SJSA1 (cell line): ENCODE measurements around the gene NRSN2. TPM values are rescaled to one million over a fixed set of nuclear protein-coding genes. Genes with fewer than 3 reads are reported as not detected.

ENCODE experiments used
- DNase-seq, 2 experiments: peaks; one replicate each; pipeline ENCODE4 v3.0.0-alpha.2; 2015 to 2020; ENCODE audit warnings: low spot score in 2 of 2, low read depth in 1 of 2
- H3K27ac ChIP-seq: fragments of 250-450 bp; sonication (Bioruptor Pico); 2 replicates; pipeline ENCODE4 v1.5.1; 2020; ENCODE audit warnings: mild to moderate bottlenecking, moderate library complexity
- H3K27me3 ChIP-seq: fragments of 250-450 bp; sonication (Bioruptor Pico); replicated peaks from 2 replicates; pipeline ENCODE4 v1.5.1; 2020; ENCODE audit warnings: mild to moderate bottlenecking, moderate library complexity
- H3K36me3 ChIP-seq: fragments of 250-450 bp; sonication (Bioruptor Pico); 2 replicates; pipeline ENCODE4 v1.5.1; 2020; ENCODE audit warnings: mild to moderate bottlenecking
- H3K4me1 ChIP-seq: fragments of 250-450 bp; sonication (Bioruptor Pico); replicated peaks from 2 replicates; pipeline ENCODE4 v1.6.1; 2021; ENCODE audit warnings: mild to moderate bottlenecking
- H3K4me3 ChIP-seq: fragments of 250-450 bp; sonication (Bioruptor Pico); 2 replicates; pipeline ENCODE4 v1.5.1; 2020; ENCODE audit warnings: mild to moderate bottlenecking
- H3K9me3 ChIP-seq: fragments of 250-450 bp; sonication (Bioruptor Pico); replicated peaks from 2 replicates; pipeline ENCODE4 v1.5.1; 2020; ENCODE audit warnings: mild to moderate bottlenecking
- total RNA-seq: library from RNA; depleted of rRNA; stranded (reverse); fragments of >200 nt; shearing (Covaris generic); gene quantifications from 2 replicates; pipeline ENCODE4 v1.2.3, GENCODE V29; 2014; rRNA removed

The NRSN2 gene, protein sequence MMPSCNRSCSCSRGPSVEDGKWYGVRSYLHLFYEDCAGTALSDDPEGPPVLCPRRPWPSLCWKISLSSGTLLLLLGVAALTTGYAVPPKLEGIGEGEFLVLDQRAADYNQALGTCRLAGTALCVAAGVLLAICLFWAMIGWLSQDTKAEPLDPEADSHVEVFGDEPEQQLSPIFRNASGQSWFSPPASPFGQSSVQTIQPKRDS
- 37.5 and 43.1 TPM in 2 replicates for total RNA-seq

DNA sequence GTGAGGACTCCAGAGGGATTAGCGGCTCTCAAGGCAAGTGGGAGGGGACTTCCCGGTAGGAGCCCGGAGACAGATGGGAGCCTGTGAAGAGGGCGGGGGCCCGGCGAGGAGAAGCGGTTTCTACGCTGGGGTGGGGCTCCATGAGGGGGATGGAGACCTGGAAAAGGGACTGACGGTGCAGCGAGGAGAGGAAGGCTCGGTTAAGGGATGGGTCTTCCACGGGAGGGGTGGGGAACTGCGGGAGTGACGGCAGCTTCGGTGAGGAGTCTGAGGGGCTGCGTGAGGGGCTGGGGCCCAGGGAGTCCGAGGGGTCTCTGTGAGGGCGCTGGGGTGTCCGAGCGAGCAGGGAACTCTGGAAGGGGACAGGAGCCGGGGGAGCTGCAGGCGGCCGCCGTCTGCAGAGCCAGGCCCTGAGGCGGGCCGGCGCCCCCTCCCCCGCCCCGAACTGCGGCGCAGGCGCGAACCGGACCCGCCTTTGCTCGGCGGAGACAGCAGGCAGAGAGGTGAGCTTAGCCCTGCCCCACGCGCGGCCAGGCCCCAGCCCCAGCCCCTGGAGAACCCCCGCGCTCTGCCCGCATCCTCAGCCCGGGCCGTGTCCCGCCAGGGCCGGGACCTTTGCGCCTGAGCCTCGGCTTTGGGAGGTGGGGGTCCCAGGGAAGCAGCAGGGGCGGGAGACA is at the start of gene NRSN2:
Gene NRSN2 (plus strand): TSS at position 472 of the 677 bp plus-strand sequence. CDS start 2,533 bp downstream, outside the sequence.
- peak; percentile 62 to 82 for DNase-seq
- H3K27ac ChIP-seq, result peak within 1 kb of the TSS; percentile 67
- H3K27me3 ChIP-seq, result no peaks in the 10 kb centered on the region
- H3K4me3 ChIP-seq, result peak within 1 kb of the TSS; percentile 60
- H3K36me3 ChIP-seq, result peaks cover 27% of the 10 kb centered on the region
- peaks cover 5% of the 10 kb centered on the region for H3K9me3 ChIP-seq
- H3K4me1 ChIP-seq, result peaks cover 9% of the 10 kb centered on the region

DNA sequence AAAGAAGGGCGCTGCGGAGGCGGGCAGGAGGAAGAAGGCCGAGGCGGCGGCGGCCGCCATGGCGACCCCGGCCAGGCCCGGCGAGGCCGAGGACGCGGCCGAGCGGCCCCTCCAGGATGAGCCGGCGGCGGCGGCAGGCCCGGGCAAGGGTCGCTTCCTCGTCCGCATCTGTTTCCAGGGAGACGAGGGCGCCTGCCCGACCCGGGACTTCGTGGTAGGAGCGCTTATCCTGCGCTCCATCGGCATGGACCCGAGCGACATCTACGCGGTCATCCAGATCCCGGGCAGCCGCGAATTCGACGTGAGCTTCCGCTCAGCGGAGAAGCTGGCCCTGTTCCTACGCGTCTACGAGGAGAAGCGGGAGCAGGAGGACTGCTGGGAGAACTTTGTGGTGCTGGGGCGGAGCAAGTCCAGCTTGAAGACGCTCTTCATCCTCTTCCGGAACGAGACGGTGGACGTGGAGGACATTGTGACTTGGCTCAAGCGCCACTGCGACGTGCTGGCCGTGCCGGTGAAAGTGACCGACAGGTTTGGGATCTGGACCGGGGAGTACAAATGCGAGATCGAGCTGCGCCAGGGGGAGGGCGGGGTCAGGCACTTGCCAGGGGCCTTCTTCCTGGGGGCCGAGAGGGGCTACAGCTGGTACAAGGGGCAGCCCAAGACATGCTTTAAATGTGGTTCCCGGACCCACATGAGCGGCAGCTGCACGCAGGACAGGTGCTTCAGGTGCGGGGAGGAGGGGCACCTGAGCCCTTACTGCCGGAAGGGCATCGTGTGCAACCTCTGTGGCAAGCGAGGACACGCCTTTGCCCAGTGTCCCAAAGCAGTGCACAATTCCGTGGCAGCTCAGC is 48.8 kb upstream of the NRSN2 start:
- Histone ChIP-seq H3K4me1 (peaks cover 31% of the 10 kb centered on the region), H3K27me3 (no peaks in the 10 kb centered on the region), H3K27ac (peak overlapping the region; percentile 97), H3K4me3 (peak overlapping the region; percentile 98), H3K9me3 (peaks cover 3% of the 10 kb centered on the region; the same call in 1 of the 2 replicates), H3K36me3 (peaks cover 36% of the 10 kb centered on the region)
- DNase-seq, result peak; percentile 72 to 73

DNA sequence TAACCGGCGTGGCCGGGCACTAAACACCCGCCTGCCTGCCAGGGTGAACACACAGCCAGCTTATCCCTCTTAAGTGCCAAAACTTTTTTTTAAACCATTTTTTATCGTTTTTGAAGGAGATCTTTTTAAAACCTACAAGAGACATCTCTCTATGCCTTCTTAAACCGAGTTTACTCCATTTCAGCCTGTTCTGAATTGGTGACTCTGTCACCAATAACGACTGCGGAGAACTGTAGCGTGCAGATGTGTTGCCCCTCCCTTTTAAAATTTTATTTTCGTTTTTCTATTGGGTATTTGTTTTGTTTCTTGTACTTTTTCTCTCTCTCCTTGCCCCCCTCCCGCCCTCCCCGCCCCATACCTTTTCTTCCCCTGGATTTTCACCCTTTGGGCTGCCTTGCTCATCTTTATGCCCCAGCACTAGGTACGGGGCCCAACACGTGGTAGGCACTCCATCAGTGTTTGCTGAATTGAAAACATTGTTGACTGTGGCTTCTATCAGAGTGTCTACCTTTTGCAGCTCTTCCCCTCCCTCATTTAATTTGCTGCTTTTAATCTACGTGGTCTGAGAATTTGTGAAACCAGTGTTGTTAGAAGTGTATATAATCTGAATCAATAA is 48.0 kb upstream of the NRSN2 start:
- Histone ChIP-seq H3K4me3 (peak overlapping the region; percentile 98), H3K9me3 (peaks cover 3% of the 10 kb centered on the region; the same call in 1 of the 2 replicates), H3K36me3 (peaks cover 36% of the 10 kb centered on the region), H3K27me3 (no peaks in the 10 kb centered on the region), H3K4me1 (peaks cover 31% of the 10 kb centered on the region), H3K27ac (no peak overlapping the region)
- no peak for DNase-seq

DNA sequence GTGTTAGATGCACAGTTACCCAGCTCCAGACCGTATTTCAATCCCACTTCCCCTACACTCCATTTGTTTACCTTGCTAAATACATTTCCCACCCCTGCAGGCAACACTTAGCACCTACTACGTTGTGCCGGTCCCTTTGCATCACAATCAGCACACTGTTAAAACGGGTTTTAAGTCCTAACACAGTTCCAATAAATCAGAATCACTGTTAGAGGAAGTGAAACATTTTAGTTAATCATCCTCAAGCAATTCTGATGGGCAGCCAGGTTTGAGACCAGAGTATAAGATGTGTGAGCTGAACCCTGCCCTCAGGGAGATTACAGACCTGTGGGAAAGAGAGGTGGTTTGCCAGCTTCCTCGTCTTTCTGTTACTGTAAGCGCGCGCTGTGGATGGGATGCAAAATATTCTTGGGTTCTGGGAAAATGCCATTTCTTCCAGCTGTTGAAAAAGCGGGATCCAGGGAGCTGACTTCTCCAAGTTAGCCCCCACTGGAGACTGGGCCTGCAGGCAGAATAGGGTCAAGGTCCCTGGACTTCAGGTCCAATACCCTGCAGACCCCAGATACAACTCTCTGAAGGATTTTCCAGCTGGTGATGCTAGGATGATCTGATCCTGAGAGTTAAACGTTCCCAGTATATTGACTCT is 46.4 kb upstream of the NRSN2 start:
- H3K27ac ChIP-seq, result no peak overlapping the region

DNA sequence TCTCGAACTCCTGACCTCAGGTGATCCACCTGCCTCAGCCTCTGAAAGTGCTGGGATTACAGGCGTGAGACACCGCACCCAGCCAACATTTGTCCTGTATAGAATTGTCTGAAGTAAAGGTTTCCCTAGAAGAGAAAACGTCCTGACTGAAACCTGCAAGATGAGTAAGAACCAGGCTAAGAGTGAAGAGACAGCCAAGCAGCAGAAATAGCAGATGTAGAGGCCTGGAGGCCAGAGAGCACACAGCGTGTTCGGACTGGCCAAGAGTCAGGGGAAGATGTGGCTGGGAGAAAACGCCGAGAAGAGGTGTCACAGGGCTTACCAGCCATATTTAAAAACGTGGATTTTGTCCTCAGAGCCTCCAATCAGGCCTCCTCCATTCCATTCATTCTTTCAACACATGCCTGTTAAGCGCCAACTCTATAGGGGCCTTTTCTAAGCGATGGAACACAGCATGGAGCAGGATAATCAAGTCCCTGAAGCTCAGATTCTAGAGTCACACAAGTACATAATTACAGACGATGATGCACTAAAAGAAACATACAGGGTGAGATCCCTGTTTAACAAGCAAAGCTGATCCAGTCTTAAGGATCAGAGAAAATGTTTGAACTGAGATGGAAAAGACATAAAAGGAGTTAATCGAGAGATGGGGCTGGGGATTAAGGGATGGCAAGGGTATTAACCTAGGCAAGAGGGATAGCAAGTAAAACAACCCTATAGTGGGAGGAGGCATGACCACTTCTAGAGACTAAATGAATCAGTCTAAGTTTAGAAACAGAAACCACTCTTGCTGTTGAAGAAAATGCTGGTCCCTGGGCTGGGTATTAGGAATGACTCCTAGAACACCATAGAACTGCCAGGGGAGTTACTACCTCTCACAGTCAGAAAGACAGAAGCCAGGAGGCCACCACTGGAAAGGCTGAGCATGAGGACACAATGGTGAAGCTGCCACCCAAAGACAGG is 44.7 kb upstream of the NRSN2 start:
- no peaks in the 10 kb centered on the region for H3K27me3 ChIP-seq
- no peak for DNase-seq
- H3K27ac ChIP-seq, result no peak overlapping the region
- peaks cover 36% of the 10 kb centered on the region for H3K36me3 ChIP-seq
- peaks cover 3% of the 10 kb centered on the region; the same call in 1 of the 2 replicates for H3K9me3 ChIP-seq
- H3K4me3 ChIP-seq, result no peak overlapping the region
- peaks cover 23% of the 10 kb centered on the region for H3K4me1 ChIP-seq

More for the DNA sequence above, 46.4 kb upstream of the NRSN2 start:
- Histone ChIP-seq H3K27me3 (no peaks in the 10 kb centered on the region), H3K4me1 (peaks cover 31% of the 10 kb centered on the region), H3K36me3 (peaks cover 36% of the 10 kb centered on the region), H3K4me3 (no peak overlapping the region), H3K9me3 (peaks cover 3% of the 10 kb centered on the region; the same call in 1 of the 2 replicates)
- DNase-seq, result no peak

DNA sequence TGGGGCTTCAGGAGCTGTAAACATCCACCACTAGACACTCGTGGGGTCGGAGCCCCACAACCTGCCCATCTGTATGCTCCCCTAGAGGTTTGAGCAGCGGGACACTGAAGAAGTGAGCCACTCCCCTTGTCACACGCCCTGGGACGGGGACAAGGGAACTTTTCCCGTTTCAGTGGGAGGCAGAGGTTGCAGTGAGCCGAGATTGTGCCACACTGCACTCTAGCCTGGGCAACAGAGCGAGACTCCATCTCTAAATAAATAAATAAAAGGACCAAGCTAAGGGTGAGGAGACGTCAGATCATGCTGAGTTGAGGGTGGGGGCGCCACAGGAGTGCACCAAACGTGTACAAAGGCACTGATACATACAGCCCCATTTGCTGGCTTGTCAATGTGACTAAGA is 41.2 kb upstream of the NRSN2 start:
- no peaks in the 10 kb centered on the region for H3K27me3 ChIP-seq
- DNase-seq, result no peak
- H3K4me3 ChIP-seq, result no peak overlapping the region
- H3K4me1 ChIP-seq, result peaks cover 19% of the 10 kb centered on the region
- H3K9me3 ChIP-seq, result no peaks in the 10 kb centered on the region
- no peak overlapping the region for H3K27ac ChIP-seq
- peaks cover 4% of the 10 kb centered on the region for H3K36me3 ChIP-seq

DNA sequence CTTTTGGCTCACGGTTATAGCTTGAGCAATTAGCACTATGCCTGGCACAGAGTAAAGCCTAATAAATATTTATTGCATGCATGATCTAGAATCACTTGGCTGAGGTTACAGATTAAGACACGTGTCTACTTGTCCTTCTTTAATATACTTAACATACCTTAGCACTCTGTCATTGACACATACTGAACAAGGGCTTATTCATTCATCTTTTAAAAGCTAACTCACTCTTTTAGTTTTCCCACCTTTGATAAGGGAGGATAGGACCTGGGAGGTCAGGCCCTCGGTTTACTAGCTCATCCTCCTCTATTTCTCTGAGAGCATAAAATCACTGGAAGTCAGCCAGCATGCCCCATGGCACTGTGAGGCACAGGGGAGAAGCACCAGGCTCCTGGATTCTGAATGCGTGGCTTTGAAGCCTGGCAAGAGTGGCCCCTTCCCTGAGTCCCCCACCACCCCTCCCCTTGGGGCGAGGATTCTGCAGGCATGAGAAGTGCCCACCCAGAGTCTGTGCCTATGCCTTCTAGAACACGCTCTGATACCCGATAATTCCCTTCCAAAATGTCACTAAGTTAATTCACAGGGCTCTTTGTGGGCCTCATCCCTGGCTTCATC is 38.4 kb upstream of the NRSN2 start:
- Histone ChIP-seq H3K4me1 (peaks cover 15% of the 10 kb centered on the region), H3K4me3 (no peak overlapping the region), H3K27ac (no peak overlapping the region), H3K36me3 (no peaks in the 10 kb centered on the region), H3K27me3 (no peaks in the 10 kb centered on the region), H3K9me3 (no peaks in the 10 kb centered on the region)
- DNase-seq, result no peak

DNA sequence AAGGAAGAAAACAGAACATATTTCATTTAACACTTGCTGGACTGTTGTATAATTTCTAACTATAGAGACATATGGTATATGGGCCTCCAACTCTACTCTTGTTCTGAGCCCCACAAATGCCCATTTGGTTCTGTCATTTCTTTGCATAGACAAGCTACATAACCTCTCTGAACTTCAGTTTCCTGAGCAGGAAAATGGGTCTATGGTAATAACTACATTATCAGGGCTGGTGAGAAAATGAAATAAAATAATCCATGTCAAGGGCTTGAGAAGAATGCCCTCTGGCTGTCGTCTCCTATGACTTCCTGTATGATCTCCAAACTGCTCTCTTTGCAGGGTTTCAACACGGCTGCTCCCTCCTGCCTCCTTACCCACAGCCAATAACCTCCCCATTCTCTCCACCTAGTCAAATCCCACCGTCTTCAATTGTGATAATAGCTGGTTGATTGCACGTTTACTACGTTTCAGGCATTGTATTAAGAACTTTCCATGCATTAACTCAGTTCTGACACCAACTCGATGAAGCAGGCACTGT is 37.5 kb upstream of the NRSN2 start:
- Histone ChIP-seq H3K9me3 (no peaks in the 10 kb centered on the region), H3K27me3 (no peaks in the 10 kb centered on the region), H3K4me1 (peaks cover 23% of the 10 kb centered on the region), H3K36me3 (no peaks in the 10 kb centered on the region), H3K27ac (peak overlapping the region; percentile 93), H3K4me3 (peak overlapping the region; percentile 36)
- peak in 1 of 2 experiments; percentile 18 for DNase-seq

DNA sequence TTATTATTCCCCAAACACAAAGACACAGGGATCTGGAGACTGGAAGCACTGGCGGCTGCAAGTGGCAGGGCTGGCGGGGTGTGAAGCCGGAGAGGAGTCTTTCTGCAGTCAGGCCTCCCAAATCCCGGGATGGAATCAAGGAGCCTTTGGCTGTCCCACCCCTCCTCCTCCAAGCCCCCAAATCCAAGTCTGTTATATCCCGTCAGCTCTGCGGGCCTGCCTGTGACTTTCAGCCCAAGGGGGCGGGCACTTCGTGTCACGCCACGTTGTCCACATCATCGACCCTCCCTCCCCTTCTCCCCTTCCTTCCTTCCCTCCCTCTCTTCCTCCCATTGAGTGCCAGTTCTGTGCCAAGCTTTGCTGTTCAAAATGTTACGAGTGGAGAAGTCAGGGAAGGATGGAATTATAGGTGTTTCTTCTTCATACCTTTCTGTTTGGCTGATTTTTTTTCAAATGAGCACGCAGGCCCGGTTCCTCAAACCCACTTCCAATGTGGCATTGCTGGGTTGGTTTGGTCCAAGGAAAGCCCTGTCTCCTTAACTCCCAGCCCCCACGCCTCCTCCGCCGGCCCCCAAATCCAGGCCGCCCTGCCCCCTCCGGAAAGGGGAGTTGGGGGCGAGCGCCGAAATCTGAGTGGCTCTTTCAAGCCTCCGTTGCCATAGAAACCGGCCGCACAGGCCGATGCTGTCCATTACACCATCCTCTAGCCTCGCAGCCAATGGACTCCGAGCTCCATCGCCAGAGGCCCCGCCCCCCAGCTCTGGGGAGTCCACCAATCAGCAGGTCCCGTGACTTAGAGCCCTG is 36.9 kb upstream of the NRSN2 start:
- DNase-seq, result peak; percentile 78 to 96
- H3K36me3 ChIP-seq, result no peaks in the 10 kb centered on the region

DNA sequence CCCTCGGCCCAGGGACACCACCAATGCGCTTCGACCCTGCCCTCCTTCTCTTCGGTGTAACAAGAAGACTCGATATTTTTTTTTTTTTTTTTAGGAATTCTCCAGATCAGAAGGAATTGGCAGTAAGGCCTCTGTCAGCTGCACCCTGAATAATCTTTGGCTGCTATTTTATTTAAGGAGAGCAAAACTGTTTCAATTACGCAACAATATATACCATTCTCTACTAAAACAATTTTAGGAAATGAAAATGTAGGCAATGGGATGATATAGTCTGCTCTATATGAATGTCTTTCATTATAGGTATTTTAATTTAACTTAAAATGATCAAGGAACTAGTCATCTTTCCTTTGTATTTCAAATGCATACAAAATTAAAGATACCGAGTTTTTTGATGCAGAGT is 36.3 kb upstream of the NRSN2 start:
- Histone ChIP-seq H3K27me3 (no peaks in the 10 kb centered on the region), H3K4me3 (no peak overlapping the region; the same call in 1 of the 2 replicates), H3K36me3 (no peaks in the 10 kb centered on the region)

More for the DNA sequence above, 36.9 kb upstream of the NRSN2 start:
- peaks cover 23% of the 10 kb centered on the region for H3K4me1 ChIP-seq
- peak overlapping the region; percentile 93 for H3K27ac ChIP-seq
- H3K27me3 ChIP-seq, result no peaks in the 10 kb centered on the region
- peak overlapping the region; percentile 36 for H3K4me3 ChIP-seq
- no peaks in the 10 kb centered on the region for H3K9me3 ChIP-seq

DNA sequence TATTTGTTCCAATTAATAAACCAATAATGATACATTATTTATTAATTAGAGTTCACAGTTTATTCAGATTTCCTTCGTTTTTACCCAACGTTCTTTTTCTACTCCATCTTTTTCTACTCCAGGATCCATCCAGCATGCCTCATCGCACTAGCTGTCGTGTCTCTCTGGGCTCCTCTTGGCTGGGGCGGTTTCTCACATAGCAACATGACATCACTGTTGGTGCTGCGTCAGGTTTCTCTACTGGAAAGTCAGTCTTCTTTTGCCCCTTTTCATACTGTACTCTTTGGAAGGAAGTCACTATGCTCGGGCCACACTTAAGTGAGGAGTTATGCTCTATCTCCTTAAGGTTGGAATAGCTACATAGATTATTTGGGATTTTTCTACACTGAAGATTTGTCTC is 35.3 kb upstream of the NRSN2 start:
- no peak overlapping the region for H3K4me3 ChIP-seq
- H3K36me3 ChIP-seq, result no peaks in the 10 kb centered on the region
- DNase-seq, result no peak
- H3K4me1 ChIP-seq, result peaks cover 26% of the 10 kb centered on the region
- no peaks in the 10 kb centered on the region for H3K9me3 ChIP-seq
- H3K27ac ChIP-seq, result no peak overlapping the region
- H3K27me3 ChIP-seq, result no peaks in the 10 kb centered on the region

More for the DNA sequence above, 36.3 kb upstream of the NRSN2 start:
- Histone ChIP-seq H3K27ac (no peak overlapping the region), H3K9me3 (no peaks in the 10 kb centered on the region), H3K4me1 (peaks cover 23% of the 10 kb centered on the region)
- DNase-seq, result no peak
